ENCODE measurements around the gene MATK.

DNA sequence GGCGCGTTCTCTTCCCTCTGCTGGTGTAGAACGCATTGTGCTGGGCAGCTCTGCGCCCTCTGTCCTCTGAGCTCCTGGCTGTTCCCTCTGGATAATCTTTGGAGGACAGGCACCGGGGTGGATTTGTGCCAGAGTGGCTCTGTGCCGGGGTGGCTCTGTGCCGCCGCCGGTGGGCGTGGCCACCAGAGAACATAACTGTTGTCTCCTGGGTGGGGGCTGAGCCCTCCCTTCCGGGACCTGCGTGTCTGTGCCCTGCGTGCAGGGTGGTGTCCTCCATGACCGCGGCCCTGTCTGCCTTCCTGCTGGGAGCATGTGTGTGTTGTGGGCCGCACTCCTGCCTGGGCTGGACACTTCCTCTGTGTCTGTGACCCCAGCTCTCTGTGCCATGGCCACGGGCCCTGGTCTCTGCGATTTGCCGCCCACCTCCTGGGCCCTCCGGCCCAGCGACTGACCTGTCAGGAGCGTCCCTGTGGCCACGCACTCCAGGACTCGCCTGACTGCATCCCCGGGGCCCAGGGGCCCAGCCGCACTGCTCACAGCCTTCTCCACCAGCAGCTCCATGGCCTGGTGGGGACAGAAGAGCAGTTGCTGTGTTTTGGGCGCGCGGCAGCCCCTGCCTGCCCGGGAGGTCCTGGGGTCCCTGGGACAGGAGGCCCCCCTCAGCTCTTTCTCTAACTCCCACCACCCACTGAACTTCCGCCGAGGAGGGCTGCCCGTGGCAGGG is 22.4 kb upstream of the MATK start:
- no peak for TF ChIP-seq CTCF (IDR thresholded peaks at IDR 0.05; ENCODE audit: insufficient read depth, low read depth, low read length)
- no peak for TF ChIP-seq EZH2 (IDR thresholded peaks at IDR 0.05; ENCODE audit: insufficient read depth, low read length)
